GM21717 (cell line): ENCODE measurements around the gene GOLGA8K.
"Not testable (repeated sequence)": the region's sequence is repeated elsewhere in the genome, so short reads cannot be mapped to it uniquely, and the experiment has no call there.

Source experiments
- ATAC-seq: cut with Tn5 transposase; IDR thresholded peaks from one replicate; pipeline ENCODE4 v1.9.1; 2021; ENCODE audit warnings: mild to moderate bottlenecking, moderate library complexity; ENCODE audit not compliant: unreplicated experiment

GOLGA8K gene

GRCh38 chr15:32358462-32358861 lies 44.6 kb downstream of the GOLGA8K start:
- ATAC-seq: not testable (repeated sequence)

- not testable (repeated sequence) for ATAC-seq
Measured at GRCh38 chr15:32356909-32357308, 46.2 kb downstream of the GOLGA8K start.

GRCh38 chr15:32352748-32353147 lies 50.3 kb downstream of the GOLGA8K start:
- not testable (repeated sequence) for ATAC-seq

GRCh38 chr15:32350563-32351220 lies 52.4 kb downstream of the GOLGA8K start:
- not testable (repeated sequence) for ATAC-seq

- not testable (repeated sequence) for ATAC-seq
Measured at GRCh38 chr15:32347037-32347436, 56.1 kb downstream of the GOLGA8K start.

- ATAC-seq: not testable (repeated sequence)
Measured at GRCh38 chr15:32345978-32346547, 57.0 kb downstream of the GOLGA8K start.

GRCh38 chr15:32343921-32344320 lies 59.2 kb downstream of the GOLGA8K start:
- not testable (repeated sequence) for ATAC-seq
